Endodermal cell (in vitro differentiated cells): ENCODE data around the gene FKRP. TPM values are rescaled to one million over a fixed set of nuclear protein-coding genes. Genes with fewer than 3 reads are reported as not detected.

ENCODE experiments used
- DNase-seq: peaks from one replicate; pipeline ENCODE4 v3.0.0-alpha.2; 2017
- H3K27ac ChIP-seq: 2 replicates; pipeline ENCODE4 v1.5.1; 2013; ENCODE audit warnings: mild to moderate bottlenecking, low read depth, low read length, moderate library complexity
- H3K27me3 ChIP-seq: 2 replicates; pipeline ENCODE4 v1.6.1; 2013; ENCODE audit warnings: mild to moderate bottlenecking, low read length, moderate library complexity; ENCODE audit not compliant: insufficient read depth, control insufficient read depth, poor library complexity, severe bottlenecking
- H3K36me3 ChIP-seq: 2 replicates; pipeline ENCODE4 v1.7.0; 2013; ENCODE audit warnings: mild to moderate bottlenecking, low read length, moderate library complexity; ENCODE audit not compliant: control insufficient read depth, insufficient read depth
- H3K4me1 ChIP-seq: one replicate; pipeline ENCODE4 v1.7.0; 2013; ENCODE audit warnings: low read length; ENCODE audit not compliant: control insufficient read depth, insufficient read depth
- H3K4me3 ChIP-seq: 2 replicates; pipeline ENCODE4 v1.5.1; 2013; ENCODE audit warnings: mild to moderate bottlenecking, low read length, moderate library complexity
- H3K9ac ChIP-seq: 2 replicates; pipeline ENCODE4 v1.6.1; 2013; ENCODE audit warnings: mild to moderate bottlenecking, low read length, moderate library complexity; ENCODE audit not compliant: poor library complexity, severe bottlenecking; ENCODE audit errors: extremely low read depth
- H3K9me3 ChIP-seq: 2 replicates; pipeline ENCODE4 v1.6.1; 2013; ENCODE audit warnings: mild to moderate bottlenecking, low read length, moderate library complexity; ENCODE audit not compliant: control insufficient read depth
- H3K27ac Mint-ChIP-seq: 2 replicates; pipeline ENCODE4 v1.8.0; 2020; ENCODE audit warnings: mixed read lengths
- H3K27me3 Mint-ChIP-seq: 2 replicates; pipeline ENCODE4 v1.8.0; 2021; ENCODE audit warnings: mild to moderate bottlenecking, mixed read lengths; ENCODE audit not compliant: insufficient read depth
- H3K36me3 Mint-ChIP-seq: 2 replicates; pipeline ENCODE4 v1.8.0; 2020; ENCODE audit warnings: low read depth, mixed read lengths
- H3K4me1 Mint-ChIP-seq: 2 replicates; pipeline ENCODE4 v1.8.0; 2020; ENCODE audit warnings: mixed read lengths
- H3K4me3 Mint-ChIP-seq: 2 replicates; pipeline ENCODE4 v1.8.0; 2020; ENCODE audit warnings: mild to moderate bottlenecking, moderate library complexity, mixed read lengths
- H3K9me3 Mint-ChIP-seq: 2 replicates; pipeline ENCODE4 v1.8.0; 2020; ENCODE audit warnings: mild to moderate bottlenecking, mixed read lengths
- CTCF ChIP-seq: fragments of 200-600 bp; sonication (generic); conservative IDR thresholded peaks from 2 replicates; pipeline ENCODE4 v1.5.0; 2021; ENCODE audit warnings: antibody characterized with exemption, mild to moderate bottlenecking
- WGBS, 2 experiments: methylation state at CpG; one replicate each; pipeline versions ENCODE4 v1.1.5 to v1.1.7; 2013; ENCODE audit warnings: missing lambda C conversion rate in 2 of 2, mixed read lengths in 1 of 2; ENCODE audit not compliant: insufficient coverage in 1 of 2, insufficient read length in 1 of 2; 5-methylcytosine and 5-hydroxymethylcytosine counted together
- total RNA-seq, 2 donors: library from RNA; stranded (reverse); fragmentation: NEBNext Ultra II Directional in 1 of 2; extraction: Animal tissue kit (Norgen Biotek cat#: 25700) in 1 of 2; gene quantifications; 2 replicates in 1 of 2; 3 replicates in 1 of 2; pipeline ENCODE4 v1.2.1, GENCODE V29; 2021

FKRP gene
- total RNA-seq, 2 donors from 2014 or later: 19.8 to 33.7 TPM

GRCh38 chr19:46713781-46714443 is 31.9 kb upstream of the FKRP start:
- DNase-seq: peak; percentile 97
- Histone ChIP-seq H3K4me3 (peak overlapping the region; percentile 96), H3K4me1 (no peaks in the 10 kb centered on the region), H3K36me3 (peaks cover 25% of the 10 kb centered on the region), H3K9ac (peak overlapping the region; percentile 41), H3K27me3 (no peaks in the 10 kb centered on the region), H3K27ac (peak overlapping the region; percentile 24), H3K9me3 (no peaks in the 10 kb centered on the region)
- Mint-ChIP-seq H3K36me3 (peaks cover 26% of the 10 kb centered on the region), H3K27ac (peak overlapping the region; percentile 90), H3K4me1 (peaks cover 13% of the 10 kb centered on the region), H3K9me3 (no peaks in the 10 kb centered on the region), H3K4me3 (peak overlapping the region; percentile 94), H3K27me3 (no peaks in the 10 kb centered on the region)
- no peak for TF ChIP-seq CTCF
- 2 to 11% methylated on average over 6 to 23 of the region's 39 CpGs for WGBS, 2 experiments

DNA sequence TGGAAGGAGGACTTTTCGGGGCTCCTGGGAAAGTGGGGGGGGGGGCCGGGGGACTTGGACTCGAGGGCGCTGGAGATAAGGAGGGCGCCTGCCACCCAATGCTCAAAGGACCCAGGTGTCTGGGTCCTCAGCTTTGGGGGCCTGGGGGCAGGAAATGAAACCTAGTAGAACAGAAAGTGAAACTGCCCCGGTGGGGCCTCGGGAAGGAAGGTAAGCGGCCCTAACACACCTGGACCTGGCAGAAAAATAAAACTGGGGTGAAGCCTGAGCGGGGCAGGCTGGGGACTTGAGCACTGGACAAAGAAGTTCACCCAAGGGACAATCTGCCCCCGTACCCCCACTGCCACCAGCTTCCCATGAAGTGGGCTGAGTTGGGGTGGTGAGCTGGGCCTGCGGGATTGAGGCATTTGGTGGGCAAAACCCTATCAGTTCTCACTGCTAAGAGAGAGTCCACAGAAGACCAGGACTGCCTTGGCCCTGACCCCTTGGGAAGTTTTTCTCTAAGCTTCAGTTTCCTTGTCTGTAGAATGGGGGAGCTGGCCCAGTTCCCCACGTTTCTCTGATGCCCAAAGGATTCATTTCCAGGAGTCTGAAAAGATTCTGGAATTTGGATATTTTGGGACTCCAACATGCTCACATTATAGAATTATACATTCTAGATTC is 31.3 kb upstream of the FKRP start:
- Histone ChIP-seq H3K4me1 (no peaks in the 10 kb centered on the region), H3K27me3 (no peaks in the 10 kb centered on the region), H3K27ac (no peak overlapping the region), H3K9ac (peak overlapping the region; percentile 86), H3K36me3 (peaks cover 18% of the 10 kb centered on the region), H3K4me3 (peak overlapping the region; percentile 96), H3K9me3 (no peaks in the 10 kb centered on the region)
- no peak for TF ChIP-seq CTCF
- H3K27me3 Mint-ChIP-seq: no peaks in the 10 kb centered on the region
- H3K9me3 Mint-ChIP-seq: no peaks in the 10 kb centered on the region
- peaks cover 13% of the 10 kb centered on the region for H3K4me1 Mint-ChIP-seq
- H3K4me3 Mint-ChIP-seq: peak overlapping the region; percentile 94
- 17 to 20% methylated on average over 3 to 11 of the region's 12 CpGs for WGBS, 2 experiments
- peaks cover 26% of the 10 kb centered on the region for H3K36me3 Mint-ChIP-seq
- H3K27ac Mint-ChIP-seq: peak overlapping the region; percentile 91
- no peak for DNase-seq

DNA sequence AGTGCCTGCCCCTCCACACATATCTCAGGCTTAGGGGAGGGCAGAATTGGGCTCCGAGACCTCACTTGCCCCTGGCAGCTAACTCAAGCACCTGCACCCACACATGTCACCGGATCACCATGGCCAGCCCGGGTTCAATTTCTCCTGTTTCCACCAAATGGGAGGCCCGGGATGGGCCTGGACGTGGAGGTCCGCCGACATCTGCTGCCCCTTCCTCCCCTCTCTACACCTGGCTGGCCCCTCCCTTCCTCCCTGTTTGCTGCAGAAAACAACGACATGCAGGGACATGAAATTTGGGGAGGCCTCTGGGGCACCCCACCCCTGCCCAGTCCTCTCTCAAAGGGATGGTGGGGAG is 30.3 kb upstream of the FKRP start:
- no peak for TF ChIP-seq CTCF
- peak overlapping the region; percentile 96 for H3K4me3 ChIP-seq
- H3K4me1 ChIP-seq: no peaks in the 10 kb centered on the region
- peak; percentile 71 for DNase-seq
- peaks cover 13% of the 10 kb centered on the region for H3K4me1 Mint-ChIP-seq
- no peak overlapping the region for H3K27ac ChIP-seq
- no peaks in the 10 kb centered on the region for H3K27me3 Mint-ChIP-seq
- H3K36me3 Mint-ChIP-seq: peaks cover 19% of the 10 kb centered on the region
- peak overlapping the region; percentile 94 for H3K4me3 Mint-ChIP-seq
- H3K27ac Mint-ChIP-seq: peak overlapping the region; percentile 93
- WGBS, 2 experiments: 9 to 25% methylated on average over 7 to 8 of the region's 8 CpGs
- H3K36me3 ChIP-seq: peaks cover 9% of the 10 kb centered on the region
- no peaks in the 10 kb centered on the region for H3K27me3 ChIP-seq
- no peaks in the 10 kb centered on the region for H3K9me3 Mint-ChIP-seq
- peak overlapping the region; percentile 86 for H3K9ac ChIP-seq
- no peaks in the 10 kb centered on the region for H3K9me3 ChIP-seq
